ENCODE data around the gene LIMK1.
"Not testable (repeated sequence)": the region's sequence is repeated elsewhere in the genome, so short reads cannot be mapped to it uniquely, and the experiment has no call there.

Gene LIMK1

DNA sequence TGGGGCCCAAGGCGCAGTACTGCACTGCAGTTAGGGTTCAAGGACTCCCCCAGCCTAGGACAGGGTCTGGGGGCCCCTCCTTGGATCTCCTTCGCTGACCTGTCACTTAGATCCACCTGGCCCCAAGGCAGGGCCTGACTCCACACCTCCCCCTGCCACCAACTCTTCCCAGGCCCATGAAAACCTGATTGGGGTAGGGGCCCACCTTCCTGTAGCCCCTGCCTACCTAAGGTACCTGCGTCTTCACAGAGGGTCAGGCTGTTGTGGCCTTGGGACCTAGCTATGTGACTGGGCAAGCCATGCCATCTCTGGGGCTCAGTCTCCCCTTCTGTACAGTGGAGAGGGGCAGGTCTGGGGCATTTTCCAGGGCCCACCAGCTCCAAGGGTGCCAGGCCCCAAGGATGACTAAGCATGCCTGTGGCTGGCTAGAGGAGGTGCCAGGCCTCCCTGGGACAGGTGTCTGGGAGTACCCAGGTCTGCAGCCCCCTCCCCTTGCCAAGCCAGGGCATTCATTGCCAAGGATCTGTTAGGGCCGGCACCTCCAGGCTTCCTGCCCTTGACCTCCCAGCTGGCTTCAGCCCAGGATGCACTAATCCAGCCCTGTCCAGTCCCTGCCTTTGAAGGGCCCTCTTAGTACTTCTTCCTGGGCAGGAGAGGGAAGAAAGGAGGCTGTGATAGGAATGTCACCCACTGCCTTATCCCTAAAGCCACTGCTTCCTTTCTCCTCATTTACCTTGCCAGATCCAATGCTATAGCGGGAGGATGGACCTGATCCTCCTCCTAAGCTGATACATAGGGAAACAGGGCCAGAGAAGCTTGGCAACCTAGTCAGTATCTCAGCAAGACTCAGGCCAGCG is 1.3 kb downstream of the LIMK1 start:
- no peak for DNase-seq

- no peak for DNase-seq
Observed at GRCh38 chr7:74087791-74088453, 4.3 kb downstream of the LIMK1 start.

- no peak for DNase-seq
Observed at GRCh38 chr7:74092321-74092963, 8.8 kb downstream of the LIMK1 start.

DNA sequence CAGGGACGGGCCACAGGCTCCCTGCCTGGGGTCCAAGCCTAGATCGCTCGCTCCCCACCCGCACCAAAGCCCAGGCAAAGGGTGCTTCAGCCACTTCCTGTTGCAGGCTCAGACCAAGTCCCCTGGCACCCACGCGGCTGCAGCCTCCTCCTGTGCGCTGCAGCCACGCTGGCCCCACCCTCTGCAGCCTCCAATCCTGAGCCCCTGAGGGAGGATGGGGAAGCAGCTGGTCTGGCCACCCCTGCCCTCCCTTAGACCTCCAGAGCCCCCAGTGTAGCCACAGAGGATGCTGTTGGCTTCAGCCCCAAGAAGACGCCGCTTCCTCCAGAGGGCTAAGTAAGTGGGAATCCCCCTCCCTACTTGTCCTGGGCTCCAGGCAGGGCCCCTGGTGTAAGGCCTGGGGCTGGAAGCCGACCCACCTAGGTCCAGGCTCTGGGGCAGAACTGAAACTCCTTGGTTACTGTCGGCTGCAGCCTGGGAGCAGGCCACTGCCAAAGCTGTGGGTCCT is 9.4 kb downstream of the LIMK1 start:
- DNase-seq, result no peak

DNA sequence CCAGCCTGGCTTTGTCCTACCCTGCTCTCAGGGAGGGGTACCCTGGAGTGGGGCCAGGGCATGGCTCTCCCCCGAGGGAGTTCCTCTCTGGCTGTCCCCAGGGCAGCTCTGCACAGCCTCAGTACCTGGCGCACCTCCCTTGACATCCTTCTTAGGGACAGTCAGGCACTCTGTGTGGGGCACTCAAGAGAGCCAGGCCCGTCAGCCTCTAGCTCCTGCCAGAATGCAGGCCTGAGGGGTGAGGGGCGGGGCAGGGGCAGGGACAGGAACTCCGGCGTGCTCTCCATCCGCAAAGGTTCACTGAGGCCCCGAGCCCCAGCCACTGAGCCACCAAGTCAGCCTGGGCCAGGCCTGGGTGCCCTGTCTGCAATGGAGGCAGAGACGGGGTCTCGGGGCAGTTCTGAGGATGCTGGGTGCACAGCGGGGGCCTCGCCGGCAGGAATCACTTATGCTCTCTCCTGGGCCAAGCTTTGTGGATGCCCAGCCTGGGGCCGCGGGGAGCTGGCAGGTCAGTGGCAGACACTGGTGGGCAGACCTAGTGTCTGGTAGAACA is 10.1 kb downstream of the LIMK1 start:
- no peak for DNase-seq

- DNase-seq, result peak; percentile 68
Observed at GRCh38 chr7:74094224-74095101, 10.9 kb downstream of the LIMK1 start.

DNA sequence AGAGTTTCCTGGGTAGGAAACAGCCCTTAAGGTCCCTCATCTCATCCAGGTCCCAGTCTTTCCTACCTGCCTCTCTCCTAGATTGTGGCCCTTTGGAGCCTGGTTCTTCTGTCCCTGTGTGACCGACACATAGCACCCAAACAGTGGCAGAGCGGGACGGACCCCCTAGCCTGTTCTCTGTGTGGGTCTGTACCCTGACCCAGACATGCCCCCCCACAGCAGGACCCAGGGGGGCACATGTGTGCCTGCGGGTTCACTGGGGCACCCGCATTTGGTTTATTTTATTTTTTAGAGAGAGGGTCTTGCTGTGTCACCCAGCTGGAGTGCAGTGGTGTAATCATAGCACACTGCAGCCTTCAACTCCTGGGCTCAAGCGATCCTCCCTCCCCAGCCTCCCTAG is 11.5 kb downstream of the LIMK1 start:
- no peak for DNase-seq

DNA sequence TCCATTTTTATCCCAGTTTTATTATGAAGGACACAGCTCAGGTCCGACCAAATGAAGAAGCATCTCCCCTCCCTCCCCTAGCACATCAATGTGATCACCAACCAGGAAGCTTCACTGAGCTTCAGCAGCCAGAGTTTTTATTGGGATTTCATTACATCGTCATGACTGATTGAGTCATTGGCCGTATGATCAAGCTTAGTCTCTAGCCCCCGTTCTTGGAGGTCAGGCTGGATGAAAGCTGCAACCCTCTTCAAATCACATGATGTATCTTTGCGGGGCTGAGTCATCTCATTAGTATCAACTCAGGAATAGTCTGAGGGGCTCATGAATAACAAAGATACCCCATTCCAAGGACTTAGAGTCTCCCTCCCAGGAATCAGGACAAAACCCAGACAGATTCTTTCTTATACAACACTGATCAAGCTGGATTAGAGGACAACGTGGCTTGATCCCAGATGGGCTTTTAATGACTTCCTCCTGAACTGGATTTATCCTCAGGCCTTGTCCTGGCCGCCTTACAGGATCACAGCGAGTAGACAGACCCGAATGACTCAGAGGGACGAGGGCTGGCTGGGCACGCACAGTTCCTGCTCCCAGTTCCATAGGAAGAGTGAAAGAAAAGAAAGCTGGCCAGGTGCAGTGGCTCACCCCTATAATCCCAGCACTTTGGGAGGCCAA is 14.5 kb downstream of the LIMK1 start:
- peak; percentile 72 for DNase-seq

GRCh38 chr7:74099031-74099430 is 15.4 kb downstream of the LIMK1 start:
- DNase-seq, result no peak

DNA sequence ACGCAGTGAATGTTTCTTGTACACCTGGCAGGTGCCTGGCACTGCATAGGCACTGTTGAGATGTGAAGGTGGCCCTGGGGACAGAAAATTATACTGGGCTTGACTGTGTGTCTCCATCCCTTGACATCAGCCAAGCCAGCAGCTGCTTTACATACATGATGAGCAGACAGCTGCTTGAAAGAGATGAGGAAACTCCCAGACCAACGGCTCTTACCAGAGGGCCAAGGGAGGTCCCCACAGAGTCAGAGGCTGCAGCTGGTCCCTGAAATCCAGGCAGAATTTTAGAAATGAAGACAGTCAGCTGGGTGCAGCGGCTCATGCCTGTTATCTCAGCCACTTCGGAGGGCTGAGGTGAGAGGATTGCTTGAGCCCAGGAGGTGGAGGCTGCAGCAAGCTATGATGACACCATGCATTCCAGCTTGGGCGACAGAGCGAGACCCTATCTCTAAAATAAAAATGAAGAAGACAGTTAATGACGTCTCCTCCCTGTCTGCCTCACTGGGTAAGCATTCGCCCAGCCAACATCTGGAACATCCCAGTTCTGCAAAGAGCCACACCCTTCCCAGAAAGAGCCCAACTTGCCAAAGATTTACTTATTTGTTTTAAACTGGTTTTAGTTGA is 17.6 kb downstream of the LIMK1 start:
- no peak for DNase-seq

GRCh38 chr7:74103219-74103772 is 19.7 kb downstream of the LIMK1 start:
- no peak for DNase-seq

- DNase-seq, result no peak
Observed at GRCh38 chr7:74104702-74105101, 21.1 kb downstream of the LIMK1 start.

- no peak for DNase-seq
Observed at GRCh38 chr7:74105992-74106391, 22.4 kb downstream of the LIMK1 start.

- DNase-seq, result no peak
Observed at GRCh38 chr7:74106846-74107245, 23.2 kb downstream of the LIMK1 start.

GRCh38 chr7:74115326-74115725 is 31.7 kb downstream of the LIMK1 start:
- DNase-seq, result no peak

DNA sequence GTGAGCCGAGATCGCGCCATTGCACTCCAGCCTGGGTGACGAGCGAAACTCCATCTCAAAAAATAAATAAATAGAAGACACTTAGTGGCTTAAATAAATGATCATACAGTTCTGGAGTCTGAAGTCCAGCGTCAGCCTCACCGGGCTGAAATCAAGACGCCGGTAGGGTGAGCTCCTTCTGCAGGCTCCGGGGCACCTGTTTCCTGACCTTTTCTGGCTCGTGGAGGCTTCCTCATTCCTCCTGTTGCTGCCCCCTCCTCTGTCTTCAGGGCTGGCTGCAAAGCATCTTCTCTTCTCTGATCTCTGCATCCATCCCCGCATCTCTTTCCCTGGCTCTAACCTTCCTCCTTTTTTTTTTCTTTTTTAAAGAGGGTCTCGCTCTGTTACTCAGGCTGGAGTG is 32.8 kb downstream of the LIMK1 start:
- DNase-seq, result no peak

- no peak for DNase-seq
Observed at GRCh38 chr7:74119831-74120230, 36.2 kb downstream of the LIMK1 start.

- DNase-seq, result no peak
Observed at GRCh38 chr7:74121401-74122249, 38.0 kb downstream of the LIMK1 start.

DNA sequence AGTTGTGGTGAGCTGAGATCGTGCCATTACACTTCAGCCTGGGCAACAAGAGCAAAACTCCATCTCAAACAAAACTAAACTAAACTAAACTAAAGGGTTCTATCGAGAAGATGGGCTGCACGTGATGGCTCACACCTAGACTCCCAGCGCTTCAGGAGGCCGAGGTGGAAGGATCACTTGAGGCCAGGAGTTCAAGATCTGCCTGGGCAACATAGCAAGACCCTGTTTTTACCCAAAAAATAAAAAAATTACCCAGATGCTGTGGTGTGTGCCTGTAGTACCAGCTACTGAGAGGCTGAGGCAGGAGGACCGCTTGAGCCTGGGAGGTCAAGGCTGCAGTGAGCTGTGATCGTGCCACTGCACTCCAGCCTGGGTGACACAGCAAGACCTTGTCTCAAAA is 40.3 kb downstream of the LIMK1 start:
- not testable (repeated sequence) for DNase-seq
